HS-27A (cell line): ENCODE measurements around the gene PIGK.
"Not testable (repeated sequence)": the region's sequence is repeated elsewhere in the genome, so short reads cannot be mapped to it uniquely, and the experiment has no call there.

Experiments used
- DNase-seq: peaks from one replicate; pipeline ENCODE4 v3.0.0-alpha.2; 2012; ENCODE audit warnings: low read depth, missing footprints

The PIGK gene

DNA sequence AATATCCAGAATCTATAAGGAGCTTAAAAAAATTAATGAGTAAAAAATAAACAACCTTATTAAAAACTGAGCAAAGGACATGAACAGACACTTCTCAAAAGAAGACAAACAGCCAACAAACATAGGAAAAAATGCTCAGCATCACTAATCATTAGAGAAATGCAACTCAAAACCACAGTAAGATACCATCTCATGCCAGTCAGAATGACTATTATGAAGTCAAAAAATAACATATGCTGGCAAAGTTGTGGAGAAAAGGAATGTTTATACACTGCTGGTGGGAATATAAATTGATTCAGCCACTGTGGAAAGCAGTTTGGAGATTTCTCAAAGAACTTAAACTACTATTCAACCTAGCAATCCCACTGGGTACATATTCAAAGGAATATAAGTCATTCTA, 25.3 kb downstream of the PIGK start:
- no peak for DNase-seq

- no peak for DNase-seq
Measured at GRCh38 chr1:77188770-77189169, 30.5 kb downstream of the PIGK start.

DNA sequence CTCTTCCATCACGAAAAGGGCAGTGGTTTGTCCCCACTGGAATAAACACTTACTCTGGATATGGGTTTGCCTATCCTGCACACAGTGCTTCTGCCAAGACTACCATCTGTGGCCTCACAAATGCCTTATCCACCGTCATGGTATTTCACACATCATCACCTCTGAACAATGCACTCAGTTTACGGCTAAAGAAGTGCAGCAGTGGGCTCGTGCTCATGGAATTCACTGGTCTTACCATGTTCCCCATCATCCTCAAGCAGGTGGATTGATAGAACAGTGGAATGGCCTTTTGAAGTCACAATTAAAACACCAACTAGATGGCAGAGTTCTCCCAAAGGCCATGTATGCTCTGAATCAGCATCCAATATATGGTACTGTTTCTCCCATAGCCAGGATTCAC, 32.3 kb downstream of the PIGK start:
- DNase-seq: not testable (repeated sequence)

DNA sequence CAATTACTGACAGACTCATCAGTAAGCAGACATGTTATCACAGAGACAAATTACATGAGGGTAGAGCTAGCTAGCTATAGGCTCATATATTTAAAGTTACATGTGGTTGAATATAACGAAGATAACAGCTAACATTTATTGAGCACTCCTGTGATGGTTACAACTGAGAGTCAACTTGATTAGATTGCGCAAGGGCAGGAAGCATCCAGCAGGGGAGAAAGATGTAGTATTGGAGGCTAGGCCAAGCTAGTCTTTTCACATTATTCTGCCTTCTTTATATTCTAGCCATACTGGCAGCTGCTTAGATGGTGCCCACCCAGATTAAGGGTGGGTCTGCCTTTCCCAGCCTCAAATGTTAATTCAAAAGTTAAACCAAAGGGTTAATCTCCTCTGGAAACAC, 37.1 kb downstream of the PIGK start:
- DNase-seq: no peak

DNA sequence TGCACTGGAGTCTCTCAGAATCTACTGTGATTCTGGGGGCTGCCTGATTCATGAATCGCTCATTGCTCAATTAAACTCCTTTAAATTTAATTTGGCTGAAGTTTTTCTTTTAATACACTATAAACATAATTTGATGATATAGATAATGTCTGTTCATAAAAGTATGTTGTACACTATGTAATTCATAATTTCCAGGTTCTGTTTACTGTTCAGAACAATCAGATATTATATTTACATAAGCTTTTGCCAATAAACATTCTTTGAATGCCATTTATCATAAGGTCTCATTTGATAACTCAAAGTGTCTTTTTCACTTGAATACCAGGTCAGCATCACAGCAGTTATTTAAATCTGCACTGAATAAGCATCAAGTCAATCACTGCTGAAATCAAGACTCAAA, 39.6 kb downstream of the PIGK start:
- no peak for DNase-seq

DNA sequence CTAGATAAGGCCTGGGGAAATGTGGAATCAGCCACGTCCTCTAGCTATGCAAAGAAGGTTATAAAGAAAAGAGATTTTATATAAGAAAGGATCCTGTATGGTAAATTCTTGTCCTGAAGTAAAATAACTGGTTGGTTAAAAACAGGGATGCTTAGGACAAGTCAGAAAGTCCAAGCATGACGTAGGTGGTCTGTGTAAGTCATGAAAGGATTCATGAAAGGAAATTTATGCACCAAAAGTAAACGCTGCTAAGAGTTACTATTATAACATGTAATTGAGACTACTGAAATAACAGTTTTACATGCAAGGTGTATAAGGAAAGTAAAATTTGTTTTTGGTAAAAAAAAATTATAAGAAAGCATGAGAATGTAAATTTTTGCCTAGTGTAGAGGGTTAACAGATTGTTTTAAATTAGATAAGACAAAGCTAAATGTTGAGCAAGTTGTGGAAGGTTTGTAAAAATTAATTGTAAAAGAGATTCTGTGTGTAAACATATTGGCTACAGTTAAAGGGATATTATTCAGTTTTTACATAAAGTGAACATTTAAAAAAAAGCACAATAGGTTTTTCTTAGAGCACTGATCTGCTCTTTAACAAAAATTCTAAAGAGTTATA, 43.9 kb downstream of the PIGK start:
- DNase-seq: peak; percentile 20

DNA sequence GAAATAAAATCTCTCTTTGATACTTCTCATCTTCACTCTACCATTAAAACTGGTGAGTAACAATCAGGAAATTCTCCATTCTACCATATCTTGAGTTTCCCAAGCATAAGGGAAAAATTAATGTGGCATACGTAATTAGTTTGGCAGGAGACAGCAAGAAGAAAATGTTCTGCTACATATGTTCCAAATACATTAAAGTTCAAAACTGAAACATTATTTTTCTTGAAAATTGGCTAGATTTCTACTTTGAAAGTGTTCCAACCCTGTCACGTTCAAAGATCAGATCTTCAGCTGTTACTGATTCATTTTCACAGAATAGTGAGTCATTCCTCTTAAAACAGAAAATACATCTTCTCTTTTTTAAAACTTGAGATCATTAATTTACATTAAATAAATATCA, 48.5 kb downstream of the PIGK start:
- DNase-seq: no peak

DNA sequence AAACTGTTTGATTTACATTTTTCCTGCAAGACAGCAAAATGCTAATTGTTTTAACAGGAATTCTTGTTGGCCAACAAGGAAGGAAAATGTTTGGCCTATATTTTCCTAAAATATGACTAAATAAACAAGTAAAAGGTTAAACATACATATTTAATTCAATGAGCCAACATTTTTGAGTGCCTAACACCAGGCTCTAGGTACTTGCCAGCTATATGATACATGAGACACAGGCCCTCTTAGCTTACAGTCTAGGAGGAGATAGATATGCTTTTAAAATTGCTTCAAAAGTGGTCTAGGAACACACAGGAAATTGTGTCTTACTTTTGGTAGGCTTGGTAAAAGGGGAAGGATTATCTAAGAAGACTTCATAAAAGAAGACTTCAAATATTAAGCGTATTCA, 50.9 kb downstream of the PIGK start:
- DNase-seq: no peak

GRCh38 chr1:77164434-77164944, 54.7 kb downstream of the PIGK start:
- no peak for DNase-seq

GRCh38 chr1:77159706-77160105, 59.5 kb downstream of the PIGK start:
- not testable (repeated sequence) for DNase-seq

DNA sequence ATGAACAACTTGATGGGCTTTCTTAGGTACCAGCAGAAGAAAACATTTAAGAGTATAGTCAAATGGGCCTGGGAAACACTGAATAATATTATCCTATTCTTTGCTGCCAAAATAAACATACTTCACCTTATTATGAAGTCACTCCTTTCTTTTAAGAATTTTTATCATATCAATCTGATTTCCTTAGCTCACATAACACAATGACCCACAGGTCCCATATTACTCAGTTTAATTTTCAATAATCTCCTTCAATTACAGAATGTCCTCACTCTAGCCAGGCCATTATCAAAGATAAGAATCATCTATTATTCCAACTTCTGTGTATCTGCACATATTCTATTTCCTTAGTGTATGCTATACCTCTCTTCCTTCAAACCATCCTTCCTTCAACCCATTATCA, 63.0 kb downstream of the PIGK start:
- DNase-seq: no peak

DNA sequence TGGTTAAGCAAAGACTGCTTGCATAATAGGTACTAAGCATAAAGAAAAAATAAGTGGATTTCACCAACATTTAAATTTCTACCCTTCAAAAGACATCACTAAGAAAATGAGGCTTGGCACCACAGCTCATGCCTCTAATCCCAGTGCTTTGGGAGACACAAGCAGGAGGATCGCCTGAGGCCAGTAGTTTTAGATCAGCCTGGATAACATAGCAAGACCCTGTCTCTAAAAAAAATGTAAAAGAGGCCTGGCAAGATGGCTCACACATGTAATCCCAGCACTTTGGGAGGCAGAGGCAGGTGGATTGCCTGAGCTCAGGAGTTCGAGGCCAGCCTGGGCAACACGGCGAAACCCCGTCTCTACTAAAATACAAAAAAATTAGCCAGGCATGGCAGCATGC, 73.0 kb downstream of the PIGK start:
- no peak for DNase-seq

- no peak for DNase-seq
Measured at GRCh38 chr1:77143529-77144121, 75.6 kb downstream of the PIGK start.

DNA sequence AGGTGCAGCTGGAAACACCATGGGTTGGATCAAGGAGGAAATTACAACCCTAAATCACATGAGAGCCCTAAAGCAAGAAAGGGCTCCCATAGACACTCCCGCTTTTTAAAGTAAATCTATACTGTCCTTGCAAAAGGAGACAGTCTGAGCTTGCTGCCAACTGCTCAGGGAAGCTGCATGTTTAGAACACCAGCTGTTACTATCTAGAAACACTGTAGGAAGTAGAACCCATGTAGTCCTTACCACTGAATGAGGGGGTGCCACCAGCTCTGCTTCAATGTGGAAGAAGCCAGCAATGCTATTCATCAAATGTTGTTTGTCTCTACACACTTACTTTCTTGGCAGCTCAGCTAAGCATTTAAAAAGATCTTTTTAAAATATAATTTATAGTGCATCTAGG, 79.8 kb downstream of the PIGK start:
- no peak for DNase-seq

- no peak for DNase-seq
Measured at GRCh38 chr1:77134359-77134758, 84.9 kb downstream of the PIGK start.

DNA sequence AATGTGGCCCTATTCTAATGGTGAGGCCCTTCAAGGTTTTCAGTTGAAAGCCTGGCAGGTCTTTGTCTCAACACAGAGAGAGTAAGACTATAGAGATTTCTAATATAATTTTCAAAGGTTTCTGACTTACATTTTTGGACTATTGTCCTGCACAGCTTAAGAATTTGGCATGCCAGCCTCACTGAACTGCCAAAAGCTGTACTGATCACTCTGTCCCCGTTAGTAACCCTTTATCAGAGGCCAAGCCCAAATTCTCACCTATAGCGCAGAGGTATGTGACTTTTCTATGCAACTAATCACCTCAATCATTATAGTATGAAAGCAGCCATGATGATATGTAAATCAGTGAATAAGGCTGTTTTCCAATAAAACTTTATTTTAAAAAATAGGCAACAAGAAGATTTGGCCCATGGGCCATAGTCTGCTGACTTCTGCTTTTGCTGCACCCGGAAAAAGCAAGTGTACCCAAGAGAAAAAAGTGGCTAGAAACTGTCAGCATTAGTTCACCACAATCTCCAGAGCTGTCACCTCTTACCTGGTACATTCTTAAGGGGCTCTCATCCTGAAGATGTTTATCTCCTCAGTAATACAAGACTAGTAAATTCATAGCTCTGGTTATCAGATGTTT, 85.4 kb downstream of the PIGK start:
- no peak for DNase-seq

- no peak for DNase-seq
Measured at GRCh38 chr1:77126307-77126706, 92.9 kb downstream of the PIGK start.

DNA sequence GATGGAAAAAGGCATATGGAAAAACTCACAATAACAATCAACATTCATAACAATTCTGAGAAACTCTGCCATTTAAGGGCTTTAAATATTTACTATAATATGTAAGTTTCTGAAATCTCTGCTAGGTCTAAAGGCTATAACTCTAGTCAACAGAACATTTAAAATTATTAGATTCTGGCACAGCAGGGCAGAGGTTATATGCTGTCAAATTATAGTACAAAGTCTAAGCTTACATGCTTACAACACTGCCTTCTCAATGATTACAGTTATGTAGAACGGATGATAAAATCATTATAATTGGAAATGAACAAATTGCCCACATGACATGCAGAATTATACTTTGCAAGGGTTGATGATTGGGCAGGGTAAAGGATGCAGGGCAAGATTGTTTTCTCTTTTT, 97.7 kb downstream of the PIGK start:
- DNase-seq: no peak

DNA sequence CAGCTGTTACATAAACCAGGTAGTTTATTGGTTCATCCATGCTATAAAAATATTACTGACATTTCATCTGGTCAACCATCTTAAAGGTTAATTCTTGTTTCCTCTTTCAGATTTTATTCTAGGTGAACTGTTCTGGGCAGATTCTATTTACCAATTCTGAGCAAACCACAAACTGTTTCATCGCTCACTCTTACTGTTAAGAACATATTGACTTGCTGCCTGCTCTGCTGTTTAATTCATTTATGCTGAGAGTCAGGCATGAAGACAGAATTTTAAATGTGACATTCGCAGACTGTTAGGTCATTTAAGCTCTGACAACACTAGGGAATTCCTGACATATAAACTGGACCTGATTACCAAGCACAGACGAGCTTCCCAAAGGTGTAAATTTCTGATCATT, 98.3 kb downstream of the PIGK start:
- no peak for DNase-seq

- no peak for DNase-seq
Measured at GRCh38 chr1:77118712-77119111, 100.5 kb downstream of the PIGK start.

- no peak for DNase-seq
Measured at GRCh38 chr1:77104672-77105071, 114.6 kb downstream of the PIGK start.

- DNase-seq: no peak
Measured at GRCh38 chr1:77103486-77103885, 115.7 kb downstream of the PIGK start.

DNA sequence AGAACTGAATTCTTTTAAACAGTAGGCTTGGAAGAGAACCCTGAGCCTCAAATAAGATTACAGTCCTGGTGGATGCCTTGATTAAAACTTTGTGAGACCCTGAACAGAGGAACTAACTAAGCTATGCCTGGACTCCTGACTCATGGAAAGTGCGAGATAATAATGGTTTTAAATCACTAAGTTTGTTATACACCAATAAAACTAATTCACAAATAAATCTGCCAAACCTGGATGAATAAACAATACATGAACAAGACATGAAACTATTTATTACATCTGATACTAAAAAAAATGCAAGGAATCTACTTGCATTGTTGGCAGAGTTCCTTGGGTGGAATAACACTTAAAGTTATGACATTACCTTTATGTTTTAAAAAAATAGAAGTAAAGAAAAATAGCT, 118.4 kb downstream of the PIGK start:
- DNase-seq: no peak
